ENCODE data around the gene COL4A5.

Gene COL4A5

DNA sequence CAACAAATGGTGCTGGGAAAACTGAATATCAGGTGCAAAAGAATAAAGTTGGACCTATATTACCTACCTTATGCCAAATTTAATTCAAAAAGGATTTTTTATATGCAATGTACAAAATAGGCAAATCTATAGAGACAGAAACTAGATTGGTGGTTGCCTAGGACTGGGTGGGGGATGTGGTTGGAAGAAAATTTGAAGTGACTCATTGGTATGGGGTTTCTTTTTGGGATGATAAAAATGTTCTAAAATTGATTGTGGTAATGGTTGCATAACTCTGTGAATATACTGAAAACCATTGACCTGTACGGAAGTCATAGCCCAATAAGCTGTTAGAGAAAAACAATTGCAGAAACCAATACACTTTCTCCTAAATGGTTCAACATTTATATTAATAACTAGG lies 72.1 kb downstream of the COL4A5 start:
- Mint-ChIP-seq H3K36me3 (ENCODE audit: low read depth) (no peaks in the 10 kb centered on the region), H3K4me1 (no peaks in the 10 kb centered on the region), H3K9me3 (no peaks in the 10 kb centered on the region), H3K27ac (no peak overlapping the region), H3K4me3 (no peak overlapping the region), H3K27me3 (no peaks in the 10 kb centered on the region)
- DNase-seq (no peak), ATAC-seq (no peak)

DNA sequence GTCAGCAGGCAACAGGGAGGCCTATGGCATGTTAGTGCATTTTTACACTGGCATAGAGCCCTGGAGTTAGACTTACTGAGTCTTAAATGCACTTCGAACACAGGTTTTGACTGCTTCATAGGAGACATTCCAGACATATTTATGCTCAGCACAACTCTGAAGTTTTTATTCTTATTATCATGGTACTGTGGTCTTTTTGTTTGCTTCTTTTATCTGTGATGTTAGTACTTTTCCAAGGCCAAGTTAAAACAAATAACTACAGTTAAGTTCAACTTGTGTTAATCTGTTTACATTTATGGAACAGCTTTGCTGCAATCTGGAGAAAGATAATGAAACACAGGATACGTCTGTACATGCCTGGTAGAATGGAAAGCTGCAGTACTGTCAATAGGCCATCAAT lies 76.5 kb downstream of the COL4A5 start:
- H3K27ac Mint-ChIP-seq = no peak overlapping the region
- H3K4me1 Mint-ChIP-seq = no peaks in the 10 kb centered on the region
- H3K4me3 Mint-ChIP-seq = no peak overlapping the region
- no peaks in the 10 kb centered on the region for H3K36me3 Mint-ChIP-seq (ENCODE audit: low read depth)
- no peaks in the 10 kb centered on the region for H3K9me3 Mint-ChIP-seq
- no peak for DNase-seq
- no peaks in the 10 kb centered on the region for H3K27me3 Mint-ChIP-seq
- no peak for ATAC-seq

DNA sequence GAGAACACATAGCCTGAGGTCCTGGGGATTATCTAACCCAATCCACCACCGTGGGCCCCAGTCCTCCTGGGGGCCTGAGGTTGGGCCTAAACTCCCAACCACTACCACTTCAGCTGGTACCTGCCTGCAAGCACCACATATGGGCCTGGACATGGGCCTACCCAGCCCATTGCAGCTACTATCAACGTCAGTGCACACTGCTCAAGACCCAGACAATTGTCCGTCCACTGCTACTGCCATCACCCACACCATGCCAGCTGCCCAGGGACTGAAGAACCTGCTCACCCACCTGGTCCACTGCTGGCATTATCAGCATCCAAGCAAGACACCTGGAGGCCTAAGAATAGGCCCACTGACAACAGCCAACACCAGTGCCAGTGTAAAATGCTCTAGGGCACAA lies 88.1 kb downstream of the COL4A5 start:
- no peak overlapping the region for H3K27ac Mint-ChIP-seq
- H3K4me1 Mint-ChIP-seq = no peaks in the 10 kb centered on the region
- no peaks in the 10 kb centered on the region for H3K9me3 Mint-ChIP-seq
- H3K4me3 Mint-ChIP-seq = no peak overlapping the region
- DNase-seq = no peak
- peaks cover 5% of the 10 kb centered on the region for H3K27me3 Mint-ChIP-seq
- ATAC-seq = no peak
- no peaks in the 10 kb centered on the region for H3K36me3 Mint-ChIP-seq (ENCODE audit: low read depth)

DNA sequence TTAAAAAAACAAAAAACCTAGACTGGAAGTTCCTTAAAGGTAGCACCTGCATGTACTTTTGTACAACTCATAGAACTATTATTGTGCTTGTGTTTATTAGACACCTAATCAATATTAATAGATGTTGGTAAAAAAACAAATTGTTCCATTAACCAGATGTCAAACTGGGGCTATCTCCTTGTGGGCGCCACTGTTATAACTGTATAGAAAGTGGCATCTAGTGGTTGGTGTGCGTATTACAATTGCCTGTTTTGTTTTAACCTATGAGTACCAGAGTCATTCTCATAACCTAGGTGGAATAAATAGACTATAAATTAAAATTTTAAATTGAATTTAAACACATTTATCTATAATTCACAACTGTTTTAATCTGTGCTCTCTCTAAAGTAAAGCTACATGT lies 97.4 kb downstream of the COL4A5 start:
- DNase-seq (no peak), ATAC-seq (no peak)
- H3K27me3 Mint-ChIP-seq = no peaks in the 10 kb centered on the region
- no peak overlapping the region for H3K4me3 Mint-ChIP-seq
- H3K9me3 Mint-ChIP-seq = no peaks in the 10 kb centered on the region
- no peak overlapping the region for H3K27ac Mint-ChIP-seq
- no peaks in the 10 kb centered on the region for H3K4me1 Mint-ChIP-seq
- no peaks in the 10 kb centered on the region for H3K36me3 Mint-ChIP-seq (ENCODE audit: low read depth)

DNA sequence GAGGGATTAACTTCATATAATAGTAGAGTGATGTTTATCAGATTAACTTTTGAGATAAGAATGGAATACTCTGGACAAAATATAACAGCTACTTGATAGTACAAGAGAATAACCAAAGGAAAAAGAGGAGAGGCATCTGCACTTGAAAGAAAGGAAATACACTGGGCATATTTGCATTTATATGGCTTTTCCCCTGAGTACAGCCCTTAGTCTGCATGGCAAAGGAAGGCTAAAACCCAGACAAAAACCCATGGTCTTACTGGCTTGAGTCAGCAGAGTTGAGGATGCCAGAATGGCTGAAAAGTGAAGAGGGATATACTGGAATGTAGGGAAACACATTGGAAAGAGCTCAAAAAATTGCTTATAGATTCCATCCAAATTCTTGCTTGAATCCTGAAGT lies 101.6 kb downstream of the COL4A5 start:
- H3K4me1 Mint-ChIP-seq = no peaks in the 10 kb centered on the region
- H3K4me3 Mint-ChIP-seq = no peak overlapping the region
- DNase-seq = no peak
- no peaks in the 10 kb centered on the region for H3K9me3 Mint-ChIP-seq
- H3K27ac Mint-ChIP-seq = no peak overlapping the region
- H3K36me3 Mint-ChIP-seq (ENCODE audit: low read depth) = no peaks in the 10 kb centered on the region
- H3K27me3 Mint-ChIP-seq = no peaks in the 10 kb centered on the region
- no peak for ATAC-seq

DNA sequence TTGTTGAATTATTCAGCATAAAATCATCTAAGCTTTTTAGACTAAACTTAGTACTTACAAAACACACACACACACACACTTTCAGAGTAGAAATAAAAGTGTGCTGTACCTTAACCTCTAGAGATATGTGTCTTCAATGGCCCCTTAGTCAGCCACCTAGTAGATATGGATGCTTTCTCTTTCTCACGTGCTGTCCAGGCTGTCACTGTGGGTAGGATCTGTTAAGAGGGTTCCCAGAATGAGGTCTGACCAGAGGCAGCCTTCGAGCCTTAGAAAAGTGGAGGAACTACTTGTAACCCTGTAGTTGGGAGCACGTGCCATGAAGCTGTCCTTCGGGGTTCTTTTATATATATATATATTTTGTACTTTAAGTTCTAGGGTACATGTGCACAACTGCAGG lies 117.9 kb downstream of the COL4A5 start:
- Mint-ChIP-seq H3K4me1 (no peaks in the 10 kb centered on the region), H3K27me3 (no peaks in the 10 kb centered on the region), H3K9me3 (no peaks in the 10 kb centered on the region), H3K36me3 (ENCODE audit: low read depth) (no peaks in the 10 kb centered on the region), H3K27ac (no peak overlapping the region), H3K4me3 (no peak overlapping the region)
- ATAC-seq (no peak), DNase-seq (no peak)

DNA sequence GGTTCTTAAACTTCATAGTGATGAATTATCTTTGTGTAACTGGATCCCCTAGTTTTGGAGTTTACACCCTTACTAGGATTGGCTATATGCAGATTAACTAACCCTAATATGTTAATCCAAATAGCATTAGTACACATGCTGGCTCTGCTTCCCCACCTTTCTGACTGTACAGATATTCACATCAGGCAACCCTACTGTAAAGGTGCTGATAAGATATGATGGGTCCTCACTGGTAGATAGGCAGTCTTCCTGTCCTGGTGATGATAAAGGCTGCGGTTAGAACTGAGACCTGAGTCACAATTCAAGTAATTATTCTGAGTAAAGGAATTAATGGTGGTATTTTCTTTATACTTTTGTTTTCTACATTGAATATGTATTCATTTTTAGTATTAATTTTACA lies 118.6 kb downstream of the COL4A5 start:
- Mint-ChIP-seq H3K4me3 (no peak overlapping the region), H3K4me1 (no peaks in the 10 kb centered on the region), H3K27me3 (no peaks in the 10 kb centered on the region), H3K36me3 (ENCODE audit: low read depth) (no peaks in the 10 kb centered on the region), H3K9me3 (no peaks in the 10 kb centered on the region), H3K27ac (no peak overlapping the region)
- no peak for DNase-seq
- no peak for ATAC-seq

DNA sequence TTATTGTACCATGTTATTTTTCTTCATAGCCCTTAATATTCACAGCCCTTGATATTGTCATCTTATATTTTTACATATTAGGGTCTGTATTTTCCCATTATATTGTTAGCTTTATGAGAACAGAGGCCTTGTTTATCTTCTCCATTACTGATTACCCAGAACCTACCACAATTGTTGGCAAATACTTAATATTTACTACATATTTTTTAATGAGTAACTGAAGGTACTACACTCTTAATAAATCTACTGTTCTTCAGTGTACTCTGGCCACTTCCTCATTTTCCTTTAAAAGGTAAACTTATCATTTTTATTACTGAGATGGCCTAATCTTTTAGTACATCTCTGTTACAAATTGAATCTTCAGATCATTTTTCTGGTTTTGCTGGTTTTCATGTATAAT lies 133.5 kb downstream of the COL4A5 start:
- Mint-ChIP-seq H3K36me3 (ENCODE audit: low read depth) (no peaks in the 10 kb centered on the region), H3K4me1 (no peaks in the 10 kb centered on the region), H3K4me3 (no peak overlapping the region), H3K9me3 (no peaks in the 10 kb centered on the region), H3K27me3 (no peaks in the 10 kb centered on the region), H3K27ac (no peak overlapping the region)
- DNase-seq = no peak
- no peak for ATAC-seq

DNA sequence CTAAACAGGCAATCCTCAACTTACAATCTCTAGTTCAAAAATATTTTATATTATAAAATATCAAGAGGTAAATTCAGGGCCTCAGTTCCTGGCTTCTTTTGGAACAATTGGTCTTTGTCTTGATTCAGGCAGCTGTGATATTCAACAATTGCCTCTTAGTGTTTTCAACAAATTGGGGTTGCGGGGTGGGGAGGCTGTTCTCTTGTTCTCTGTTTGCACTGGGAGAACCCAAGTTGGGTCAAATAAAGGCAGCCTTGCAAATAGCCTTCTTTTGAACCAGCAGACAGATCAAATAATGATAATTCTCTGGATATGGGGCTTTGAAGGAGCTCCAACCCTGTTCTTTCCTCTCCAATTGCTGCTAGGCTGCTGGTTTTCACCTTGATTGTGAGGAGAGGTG lies 142.5 kb downstream of the COL4A5 start:
- ATAC-seq = no peak

DNA sequence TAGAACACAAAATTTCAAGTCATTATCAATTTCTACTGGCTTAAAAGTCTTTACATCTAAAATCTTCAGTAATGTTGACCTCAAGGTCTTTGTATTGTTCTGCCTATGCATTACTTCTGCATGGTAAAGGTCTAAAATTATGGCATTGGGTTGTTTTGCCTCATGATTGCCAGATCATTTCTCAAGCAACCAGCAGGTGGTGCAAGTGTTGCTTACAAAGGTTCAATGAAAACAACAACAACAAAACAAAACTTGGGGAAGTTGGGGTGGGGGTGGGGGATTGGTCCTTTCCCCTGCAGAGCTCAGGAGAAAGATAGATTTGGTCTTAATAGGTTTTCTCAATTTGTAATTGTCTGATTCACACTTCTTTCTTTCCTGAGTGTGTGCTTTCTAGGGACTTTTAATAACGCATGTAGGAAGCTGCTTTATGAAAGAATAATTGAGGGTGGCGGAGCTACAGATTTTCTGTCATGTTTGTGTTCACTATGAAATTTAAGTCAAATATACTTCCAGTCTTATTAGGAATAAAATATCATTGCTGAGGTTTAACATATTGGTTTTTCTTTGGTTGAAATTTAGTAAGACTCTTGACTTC lies 145.1 kb downstream of the COL4A5 start:
- Mint-ChIP-seq H3K27me3 (no peaks in the 10 kb centered on the region), H3K4me3 (no peak overlapping the region), H3K27ac (no peak overlapping the region), H3K9me3 (no peaks in the 10 kb centered on the region), H3K4me1 (no peaks in the 10 kb centered on the region), H3K36me3 (ENCODE audit: low read depth) (no peaks in the 10 kb centered on the region)
- ATAC-seq (no peak), DNase-seq (no peak)

More for the DNA sequence above, 142.5 kb downstream of the COL4A5 start:
- Mint-ChIP-seq H3K27ac (no peak overlapping the region), H3K36me3 (ENCODE audit: low read depth) (no peaks in the 10 kb centered on the region), H3K27me3 (no peaks in the 10 kb centered on the region), H3K9me3 (no peaks in the 10 kb centered on the region), H3K4me1 (no peaks in the 10 kb centered on the region), H3K4me3 (no peak overlapping the region)
- no peak for DNase-seq

DNA sequence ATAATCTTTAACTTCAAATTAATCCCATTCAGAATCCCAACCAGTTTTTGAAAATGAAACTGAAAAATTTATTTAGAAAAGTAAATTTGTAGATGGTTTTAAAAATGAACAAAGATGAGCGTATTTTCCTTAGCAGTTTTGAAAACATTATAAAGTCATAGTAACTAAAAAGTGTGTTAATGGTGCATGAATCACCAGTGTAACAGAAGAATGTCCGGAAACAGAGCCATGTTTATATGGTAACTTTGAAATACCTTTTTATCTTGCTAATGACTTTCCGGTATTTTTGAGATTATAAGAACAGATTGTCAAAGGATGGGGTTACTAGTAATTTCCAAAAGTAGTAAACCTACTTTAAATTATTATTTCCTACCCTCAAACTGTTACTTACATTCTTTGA lies 150.9 kb downstream of the COL4A5 start:
- DNase-seq (no peak), ATAC-seq (no peak)
- Mint-ChIP-seq H3K27ac (no peak overlapping the region), H3K9me3 (no peaks in the 10 kb centered on the region), H3K4me3 (no peak overlapping the region), H3K36me3 (ENCODE audit: low read depth) (no peaks in the 10 kb centered on the region), H3K4me1 (no peaks in the 10 kb centered on the region), H3K27me3 (no peaks in the 10 kb centered on the region)

DNA sequence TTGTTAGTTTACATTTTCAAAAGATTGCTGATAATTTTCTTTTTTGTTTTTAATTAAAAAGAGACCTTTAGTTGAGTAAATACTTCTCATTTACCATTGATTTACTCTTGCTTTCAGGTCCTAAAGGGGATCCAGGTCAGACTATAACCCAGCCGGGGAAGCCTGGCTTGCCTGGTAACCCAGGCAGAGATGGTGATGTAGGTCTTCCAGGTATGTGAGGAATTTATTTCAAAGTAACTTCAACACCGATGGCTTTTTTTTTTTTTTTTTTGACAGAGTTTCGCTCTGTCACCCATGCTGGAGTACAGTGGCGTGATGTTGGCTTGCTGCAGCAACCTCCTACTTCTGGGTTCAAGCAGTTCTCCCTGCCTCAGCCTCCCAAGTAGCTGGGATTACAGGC lies 161.6 kb downstream of the COL4A5 start:
- no peak overlapping the region for H3K27ac Mint-ChIP-seq
- no peaks in the 10 kb centered on the region for H3K9me3 Mint-ChIP-seq
- H3K4me3 Mint-ChIP-seq = no peak overlapping the region
- H3K36me3 Mint-ChIP-seq (ENCODE audit: low read depth) = no peaks in the 10 kb centered on the region
- no peaks in the 10 kb centered on the region for H3K4me1 Mint-ChIP-seq
- no peak for ATAC-seq
- no peak for DNase-seq
- no peaks in the 10 kb centered on the region for H3K27me3 Mint-ChIP-seq

DNA sequence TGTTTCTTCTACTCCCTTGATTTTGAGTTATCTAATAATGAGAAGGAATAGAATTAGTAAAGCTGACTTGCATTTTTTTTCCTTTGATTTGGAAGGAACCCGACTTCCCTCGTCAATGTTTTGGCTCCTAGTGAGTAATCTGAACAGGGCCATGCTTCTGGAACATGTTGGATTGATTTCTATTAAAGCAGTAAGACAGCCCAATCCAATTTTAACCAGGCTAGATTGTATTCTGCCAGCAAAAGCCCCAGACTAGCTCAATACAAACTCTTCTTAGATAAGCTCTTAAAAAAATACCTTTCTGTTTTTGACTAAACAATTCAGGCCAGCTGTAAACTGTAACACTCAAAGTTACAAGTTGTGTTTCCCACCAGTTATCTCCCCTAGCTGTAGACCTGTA lies 170.5 kb downstream of the COL4A5 start:
- Mint-ChIP-seq H3K4me1 (no peaks in the 10 kb centered on the region), H3K36me3 (ENCODE audit: low read depth) (no peaks in the 10 kb centered on the region), H3K9me3 (no peaks in the 10 kb centered on the region), H3K27ac (no peak overlapping the region), H3K4me3 (no peak overlapping the region), H3K27me3 (no peaks in the 10 kb centered on the region)
- ATAC-seq = no peak
- DNase-seq = no peak

DNA sequence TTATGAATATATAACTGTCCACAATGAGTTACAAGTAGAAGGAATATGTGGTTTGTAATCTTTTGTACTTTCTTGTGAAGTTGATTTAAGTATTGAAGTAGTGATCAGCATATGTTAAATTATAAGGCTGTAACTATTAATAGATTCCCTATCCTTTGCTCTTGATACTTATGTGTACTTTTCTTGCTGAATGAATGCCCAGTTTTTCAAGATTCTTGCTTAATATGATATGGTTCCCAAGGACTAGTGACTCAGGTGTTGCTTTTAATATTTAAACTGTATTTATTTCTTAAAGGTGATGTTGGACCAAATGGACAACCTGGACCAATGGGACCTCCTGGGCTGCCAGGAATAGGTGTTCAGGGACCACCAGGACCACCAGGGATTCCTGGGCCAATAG lies 175.0 kb downstream of the COL4A5 start:
- no peak for ATAC-seq
- Mint-ChIP-seq H3K4me1 (no peaks in the 10 kb centered on the region), H3K27me3 (no peaks in the 10 kb centered on the region), H3K36me3 (ENCODE audit: low read depth) (no peaks in the 10 kb centered on the region), H3K9me3 (no peaks in the 10 kb centered on the region), H3K27ac (no peak overlapping the region), H3K4me3 (no peak overlapping the region)
- no peak for DNase-seq

DNA sequence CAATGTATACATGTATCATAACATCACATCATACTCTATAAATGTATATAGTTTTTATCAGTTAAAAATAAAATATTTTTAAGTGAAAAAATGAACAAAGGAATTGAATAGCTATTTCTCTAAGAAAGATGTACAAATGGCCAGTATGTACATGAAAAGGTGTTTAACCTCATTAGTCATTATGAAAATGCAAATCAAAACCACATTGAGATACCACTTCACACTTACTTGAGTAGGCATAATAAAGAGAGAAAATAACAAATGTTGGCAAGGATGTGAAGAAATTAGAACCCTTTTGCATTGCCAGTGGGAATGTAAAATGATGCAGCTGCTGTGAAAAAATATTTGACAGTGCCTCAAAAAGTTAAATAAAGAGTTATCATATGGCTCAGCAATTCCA lies 201.2 kb downstream of the COL4A5 start:
- no peaks in the 10 kb centered on the region for H3K4me1 Mint-ChIP-seq
- no peaks in the 10 kb centered on the region for H3K27me3 Mint-ChIP-seq
- H3K27ac Mint-ChIP-seq = no peak overlapping the region
- H3K4me3 Mint-ChIP-seq = no peak overlapping the region
- DNase-seq (no peak), ATAC-seq (no peak)
- H3K36me3 Mint-ChIP-seq (ENCODE audit: low read depth) = no peaks in the 10 kb centered on the region
- peaks cover 9% of the 10 kb centered on the region for H3K9me3 Mint-ChIP-seq

DNA sequence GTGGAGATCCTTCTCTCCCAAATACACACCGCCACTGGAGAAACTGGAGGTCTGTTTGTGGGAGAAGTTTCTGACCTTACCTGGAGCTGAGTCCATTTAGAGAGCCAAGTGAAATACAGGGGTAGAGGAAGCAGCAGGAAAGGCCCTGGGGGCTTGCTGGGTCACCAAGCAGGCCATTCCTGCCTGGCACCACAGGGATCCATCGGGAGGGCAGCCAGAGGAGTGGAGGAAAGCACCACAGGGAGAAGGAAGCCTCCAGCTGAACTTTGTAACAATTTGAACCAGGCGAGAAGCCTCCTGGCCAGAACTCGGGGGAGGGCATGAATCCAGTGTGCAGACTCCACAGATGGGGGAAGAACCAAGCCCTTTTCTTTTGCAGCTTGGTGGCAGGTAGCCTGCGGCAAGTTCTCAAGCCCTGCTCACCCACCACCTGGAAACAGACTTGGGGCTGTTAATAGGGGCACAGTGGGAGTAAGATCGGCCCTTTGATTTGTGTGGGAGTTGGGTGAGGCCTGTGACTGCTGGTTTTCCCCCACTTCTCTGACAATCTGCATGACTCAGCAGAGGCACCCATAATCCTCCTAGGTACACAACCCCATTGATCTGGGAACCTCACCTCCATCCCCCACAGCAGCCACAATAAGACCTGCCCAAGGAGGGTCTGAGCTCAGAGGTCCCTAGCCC lies 202.1 kb downstream of the COL4A5 start:
- H3K9me3 Mint-ChIP-seq = peaks cover 9% of the 10 kb centered on the region
- no peak overlapping the region for H3K27ac Mint-ChIP-seq
- no peaks in the 10 kb centered on the region for H3K4me1 Mint-ChIP-seq
- H3K36me3 Mint-ChIP-seq (ENCODE audit: low read depth) = no peaks in the 10 kb centered on the region
- H3K4me3 Mint-ChIP-seq = no peak overlapping the region
- ATAC-seq = no peak
- DNase-seq = no peak
- no peaks in the 10 kb centered on the region for H3K27me3 Mint-ChIP-seq
